T-helper 2 cell treated with Interferon-gamma antibody and Interleukin-4, amounts not matched to agents 5 μg/mL and 100 μg/mL, for 36 hours (primary cell): Measurements from ENCODE around the gene SLCO4A1.

Experiments used
- DNase-seq: peaks from one replicate; pipeline ENCODE4 v3.0.0; 2021; ENCODE audit warnings: low spot score
- H3K27ac Mint-ChIP-seq: one replicate; pipeline ENCODE4 v1.8.0; 2021; ENCODE audit warnings: mild to moderate bottlenecking, mixed read lengths
- H3K27me3 Mint-ChIP-seq: one replicate; pipeline ENCODE4 v1.8.0; 2021; ENCODE audit warnings: low read depth, mixed read lengths
- H3K36me3 Mint-ChIP-seq: one replicate; pipeline ENCODE4 v1.8.0; 2021; ENCODE audit warnings: low read depth, mixed read lengths
- H3K4me1 Mint-ChIP-seq: one replicate; pipeline ENCODE4 v1.8.0; 2021; ENCODE audit warnings: low read depth, mixed read lengths
- H3K4me3 Mint-ChIP-seq: one replicate; pipeline ENCODE4 v1.8.0; 2022; ENCODE audit warnings: mild to moderate bottlenecking, moderate library complexity, mixed read lengths
- H3K9me3 Mint-ChIP-seq: one replicate; pipeline ENCODE4 v1.8.0; 2021; ENCODE audit warnings: mixed read lengths

SLCO4A1 gene

DNA sequence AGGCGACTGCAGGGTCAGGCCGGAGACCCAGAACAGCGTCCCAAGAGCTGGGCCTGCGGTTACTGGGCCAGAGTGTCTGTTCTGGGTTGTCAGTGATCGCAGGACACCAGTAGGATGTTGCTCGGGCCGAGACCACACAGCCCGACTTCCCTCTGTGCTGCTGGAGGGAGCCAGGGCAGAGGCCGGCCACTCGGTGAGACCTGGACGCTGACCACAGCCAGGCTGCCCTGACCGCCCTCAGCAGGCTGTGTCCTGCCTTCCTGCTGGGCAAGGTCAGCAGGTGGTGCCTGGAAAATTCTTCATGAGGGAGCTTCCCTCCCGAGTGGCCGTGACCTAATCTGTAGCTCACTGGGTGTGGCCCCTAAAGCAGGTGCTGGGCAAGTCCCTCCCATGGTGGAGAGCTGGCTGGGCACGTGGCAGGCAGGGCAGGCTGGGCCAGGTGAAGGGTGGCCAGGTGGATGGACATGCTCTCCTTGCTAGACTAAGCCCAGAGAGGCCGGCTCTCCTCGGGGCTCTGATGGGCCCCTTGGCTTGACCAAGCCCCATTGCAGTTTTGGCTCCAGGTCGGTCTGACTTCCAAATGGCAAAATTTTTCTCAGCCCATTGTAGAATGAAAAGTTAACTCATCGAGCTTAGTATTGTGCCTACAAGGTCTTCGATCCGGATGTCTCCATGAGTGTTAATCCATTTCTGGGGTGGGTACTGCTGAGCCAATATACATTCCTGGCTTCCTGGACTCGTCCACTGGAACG, 1.9 kb downstream of the SLCO4A1 start:
- Mint-ChIP-seq H3K4me1 (peaks cover 34% of the 10 kb centered on the region), H3K27me3 (peaks cover 2% of the 10 kb centered on the region), H3K9me3 (no peaks in the 10 kb centered on the region), H3K4me3 (peak overlapping the region; percentile 85), H3K27ac (peak overlapping the region; percentile 49), H3K36me3 (peaks cover 22% of the 10 kb centered on the region)
- DNase-seq, result no peak

DNA sequence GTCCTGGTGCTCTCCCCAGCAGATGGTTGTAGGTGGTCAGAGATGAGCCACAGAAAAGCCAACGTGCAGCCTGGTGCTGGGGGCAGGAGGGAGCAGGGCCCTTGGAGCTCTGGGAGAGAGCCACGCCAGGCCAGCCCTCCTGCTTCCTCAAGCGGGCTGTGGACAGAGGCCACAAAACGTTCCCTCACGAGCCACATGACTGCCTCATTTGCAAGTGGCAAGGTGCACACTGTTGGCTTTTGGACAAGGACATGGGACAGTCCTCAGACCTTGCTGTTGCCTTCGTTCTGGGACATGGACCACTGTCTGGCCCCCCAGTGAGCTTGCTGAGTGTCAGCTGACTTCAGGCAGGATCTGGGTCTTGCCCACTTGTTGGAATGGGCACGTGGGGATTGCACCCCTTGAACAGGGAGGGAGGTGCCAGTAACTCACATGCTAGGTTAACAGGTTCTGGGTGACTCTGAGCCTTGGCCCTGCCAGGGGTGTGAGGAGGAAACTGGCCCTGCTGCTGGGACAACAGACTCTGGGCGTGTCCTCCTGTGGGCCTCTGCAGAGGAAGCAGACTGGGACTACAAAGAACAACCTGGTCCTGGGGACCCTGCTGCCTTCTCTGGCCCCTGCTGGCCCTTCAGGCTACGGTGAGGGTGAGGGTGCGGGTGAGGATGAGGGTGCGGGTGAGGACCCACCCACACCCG, 2.6 kb downstream of the SLCO4A1 start:
- H3K4me3 Mint-ChIP-seq, result peak overlapping the region; percentile 85
- H3K9me3 Mint-ChIP-seq, result no peaks in the 10 kb centered on the region
- peaks cover 27% of the 10 kb centered on the region for H3K36me3 Mint-ChIP-seq
- no peaks in the 10 kb centered on the region for H3K27me3 Mint-ChIP-seq
- no peak for DNase-seq
- H3K4me1 Mint-ChIP-seq, result peaks cover 41% of the 10 kb centered on the region
- H3K27ac Mint-ChIP-seq, result no peak overlapping the region

DNA sequence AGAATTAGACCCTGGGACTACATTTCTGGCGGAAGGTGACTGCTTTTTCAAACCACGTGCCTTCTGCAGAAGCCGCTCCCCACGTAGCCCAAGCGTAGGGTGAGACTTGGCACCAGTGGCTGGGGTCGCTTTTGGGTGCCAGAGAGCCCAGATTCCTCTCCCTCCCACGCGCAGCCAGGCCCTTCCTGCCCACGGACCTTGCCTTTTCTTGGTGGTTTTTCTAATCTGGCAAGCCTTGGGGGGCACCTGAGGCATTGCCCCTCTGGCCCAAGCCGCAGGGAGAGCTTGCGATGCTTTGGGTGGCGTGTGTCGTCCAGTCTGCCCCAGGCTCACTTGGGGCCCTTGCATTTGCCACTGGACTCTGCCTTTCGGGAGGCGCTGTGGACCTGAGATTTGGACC, 3.3 kb downstream of the SLCO4A1 start:
- Mint-ChIP-seq H3K36me3 (peaks cover 28% of the 10 kb centered on the region), H3K9me3 (no peaks in the 10 kb centered on the region), H3K4me1 (peaks cover 46% of the 10 kb centered on the region), H3K27me3 (no peaks in the 10 kb centered on the region), H3K4me3 (peak overlapping the region; percentile 58), H3K27ac (peak overlapping the region; percentile 41)
- no peak for DNase-seq

DNA sequence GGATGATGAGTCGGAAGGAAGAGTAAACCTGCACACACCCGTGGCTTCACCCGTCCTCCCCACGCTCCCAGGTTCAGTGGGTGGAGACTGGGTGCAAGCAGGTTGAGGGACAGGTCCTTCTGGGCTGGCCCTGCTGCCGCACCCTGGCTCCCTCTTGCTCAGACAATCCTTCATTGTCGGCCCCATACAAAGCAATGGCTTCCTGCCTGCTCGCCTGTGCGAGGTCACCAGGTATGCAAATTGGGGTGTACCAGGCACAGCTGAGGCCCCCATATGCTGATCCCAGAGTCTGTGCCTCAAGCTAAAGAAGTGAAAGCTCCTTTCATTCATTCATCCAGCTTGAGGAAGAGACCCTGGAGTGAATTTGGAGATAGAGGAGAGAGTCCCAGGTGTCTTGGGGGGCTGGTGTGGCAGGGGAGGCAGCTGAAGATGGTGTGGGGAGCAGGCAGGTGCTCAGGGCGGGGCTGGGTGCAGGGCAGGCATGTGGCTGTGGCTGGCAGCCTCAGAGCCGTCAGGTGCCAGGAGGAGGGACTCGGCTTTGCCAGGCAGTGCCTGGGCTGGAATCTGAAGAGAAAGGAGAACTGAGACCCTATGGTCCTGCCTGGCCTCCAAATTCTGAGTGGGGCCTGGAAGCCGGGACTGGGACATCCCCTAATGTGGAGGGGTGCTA, 4.7 kb downstream of the SLCO4A1 start:
- Mint-ChIP-seq H3K36me3 (peaks cover 33% of the 10 kb centered on the region), H3K9me3 (no peaks in the 10 kb centered on the region), H3K4me3 (peak overlapping the region; percentile 36), H3K27me3 (no peaks in the 10 kb centered on the region), H3K4me1 (peaks cover 51% of the 10 kb centered on the region), H3K27ac (peak overlapping the region; percentile 70)
- DNase-seq, result no peak

DNA sequence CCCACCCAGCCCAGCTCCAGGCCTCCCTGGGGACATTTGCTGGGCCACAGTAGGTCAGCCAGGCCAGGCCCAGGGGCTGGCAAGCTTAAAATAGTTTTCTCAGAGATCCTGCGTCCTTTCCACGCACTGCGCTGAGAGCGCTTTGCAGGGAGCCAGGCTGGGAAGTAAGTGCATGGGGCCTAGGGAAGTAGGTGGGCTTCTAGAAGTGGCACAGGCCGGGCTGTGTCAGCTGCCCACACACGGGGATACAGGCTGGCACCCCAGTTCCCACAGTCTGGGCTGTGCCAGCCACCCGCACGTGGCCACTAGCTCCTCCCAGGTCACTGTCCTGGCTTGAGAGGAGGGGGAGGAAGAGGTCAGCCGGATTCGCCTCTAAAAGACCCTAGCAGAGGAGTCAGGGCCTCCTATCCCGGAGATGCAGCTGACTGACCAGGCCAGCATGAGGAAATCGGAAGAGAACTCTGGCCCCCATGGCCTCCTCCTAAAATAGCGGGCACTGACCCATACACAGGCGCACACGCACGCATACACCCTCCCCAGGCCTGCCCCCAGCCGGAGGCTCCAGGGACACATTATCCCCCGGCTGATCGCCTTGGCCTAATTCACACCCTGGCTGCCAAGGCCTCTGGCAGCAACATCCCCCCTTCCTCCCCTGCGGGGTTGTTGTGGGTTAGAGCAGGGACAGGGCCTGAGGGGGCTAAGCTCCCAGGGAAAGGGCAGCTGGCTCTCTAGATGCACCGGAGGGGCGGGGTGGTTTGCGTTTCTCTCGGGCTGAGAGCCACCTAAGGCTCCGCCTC, 5.4 kb downstream of the SLCO4A1 start:
- Mint-ChIP-seq H3K9me3 (no peaks in the 10 kb centered on the region), H3K4me3 (no peak overlapping the region), H3K27ac (peak overlapping the region; percentile 70), H3K4me1 (peaks cover 57% of the 10 kb centered on the region), H3K36me3 (peaks cover 39% of the 10 kb centered on the region), H3K27me3 (no peaks in the 10 kb centered on the region)
- DNase-seq, result no peak

DNA sequence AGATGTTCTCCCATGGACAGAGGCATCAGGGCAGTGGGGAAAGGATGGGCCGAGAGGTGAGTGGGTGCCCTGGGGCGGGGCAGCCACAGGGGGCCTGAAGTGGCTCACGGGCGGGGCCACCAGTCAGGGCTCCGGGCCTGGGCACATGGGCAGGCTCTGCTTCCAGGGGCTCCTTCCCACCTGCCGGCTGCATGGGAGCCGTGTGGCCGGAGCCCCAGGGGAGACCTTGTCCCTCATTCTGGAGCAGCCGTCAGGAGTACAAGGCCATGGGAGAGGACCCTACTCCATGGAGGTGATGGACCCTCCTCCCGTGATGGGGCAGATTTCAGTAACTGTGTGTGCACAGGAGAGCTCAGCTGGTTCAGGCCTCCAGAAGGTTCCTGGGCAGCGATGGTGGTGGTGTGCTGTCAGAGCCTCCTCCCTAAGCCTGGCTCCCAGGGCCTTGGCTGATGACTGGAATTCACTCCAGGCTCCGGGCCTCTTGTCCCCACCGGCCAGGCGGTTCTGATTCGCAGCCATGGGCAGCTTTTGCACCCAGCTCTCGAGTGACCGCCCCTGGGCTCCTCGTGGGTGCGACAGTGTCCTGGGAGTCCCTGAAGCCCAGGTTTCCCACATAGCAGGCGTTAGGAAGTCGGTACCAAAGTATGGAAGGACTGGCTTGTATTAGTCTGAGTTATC, 6.2 kb downstream of the SLCO4A1 start:
- no peak for DNase-seq
- Mint-ChIP-seq H3K27me3 (no peaks in the 10 kb centered on the region), H3K4me3 (no peak overlapping the region), H3K27ac (peak overlapping the region; percentile 36), H3K4me1 (peaks cover 59% of the 10 kb centered on the region), H3K36me3 (peaks cover 41% of the 10 kb centered on the region), H3K9me3 (no peaks in the 10 kb centered on the region)

DNA sequence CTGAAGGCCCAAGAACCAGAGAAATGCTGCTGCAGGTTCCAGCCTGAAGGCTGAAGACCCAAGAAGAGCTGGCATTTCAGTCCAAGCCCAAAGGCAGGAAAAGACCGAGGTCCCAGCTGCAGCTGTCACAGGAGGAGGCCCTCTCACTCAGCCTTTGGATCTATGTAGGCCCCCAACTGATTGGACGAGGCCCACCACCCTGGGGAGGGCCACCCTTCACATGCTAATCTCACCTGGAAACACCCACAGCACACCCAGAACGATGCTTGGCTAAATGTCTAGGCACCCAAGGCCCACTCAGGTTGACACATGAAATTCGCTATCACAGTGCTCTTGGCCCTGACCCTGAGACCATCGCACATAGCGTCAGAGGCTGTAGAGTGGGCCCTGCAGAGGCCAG, 6.8 kb downstream of the SLCO4A1 start:
- H3K9me3 Mint-ChIP-seq, result no peaks in the 10 kb centered on the region
- H3K36me3 Mint-ChIP-seq, result peaks cover 40% of the 10 kb centered on the region
- H3K4me1 Mint-ChIP-seq, result peaks cover 59% of the 10 kb centered on the region
- peak overlapping the region; percentile 36 for H3K27ac Mint-ChIP-seq
- no peak overlapping the region for H3K4me3 Mint-ChIP-seq
- DNase-seq, result no peak
- H3K27me3 Mint-ChIP-seq, result no peaks in the 10 kb centered on the region

DNA sequence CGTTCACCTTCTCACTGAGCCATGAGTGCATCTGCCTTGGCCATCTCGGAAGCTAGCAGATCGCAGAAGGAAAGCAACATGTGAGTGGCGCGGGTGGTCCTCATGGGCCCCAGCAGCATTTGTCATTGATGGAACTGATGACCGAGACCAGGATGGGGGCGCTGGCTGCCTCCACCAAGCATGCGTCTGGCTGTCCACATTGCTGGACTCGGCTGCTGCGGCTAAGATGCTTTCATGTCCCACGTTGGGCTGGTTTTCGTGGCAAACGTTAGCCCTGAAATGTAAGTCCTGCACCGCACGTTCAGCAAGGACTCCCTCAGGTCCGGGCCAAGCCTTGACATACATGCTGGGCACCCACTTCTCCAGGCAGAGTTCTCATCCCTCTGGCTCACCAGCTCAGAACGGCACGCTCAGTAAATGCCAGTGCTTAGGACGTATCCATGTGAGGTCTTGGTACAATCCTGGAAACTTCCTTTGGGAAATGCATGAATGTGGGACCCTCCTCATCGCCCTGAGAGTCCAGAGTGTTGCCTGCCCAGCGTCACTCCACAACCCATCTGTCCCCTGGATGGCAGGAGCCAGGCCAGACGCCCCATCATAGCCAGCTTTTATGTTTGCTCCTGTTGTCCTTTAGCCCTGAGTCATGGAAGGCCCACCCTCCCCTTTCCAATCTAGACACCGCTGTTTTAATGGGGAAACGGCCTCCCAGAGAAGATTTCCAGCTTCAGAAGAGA, 8.4 kb downstream of the SLCO4A1 start:
- no peak for DNase-seq
- Mint-ChIP-seq H3K4me1 (peaks cover 52% of the 10 kb centered on the region), H3K27me3 (no peaks in the 10 kb centered on the region)

DNA sequence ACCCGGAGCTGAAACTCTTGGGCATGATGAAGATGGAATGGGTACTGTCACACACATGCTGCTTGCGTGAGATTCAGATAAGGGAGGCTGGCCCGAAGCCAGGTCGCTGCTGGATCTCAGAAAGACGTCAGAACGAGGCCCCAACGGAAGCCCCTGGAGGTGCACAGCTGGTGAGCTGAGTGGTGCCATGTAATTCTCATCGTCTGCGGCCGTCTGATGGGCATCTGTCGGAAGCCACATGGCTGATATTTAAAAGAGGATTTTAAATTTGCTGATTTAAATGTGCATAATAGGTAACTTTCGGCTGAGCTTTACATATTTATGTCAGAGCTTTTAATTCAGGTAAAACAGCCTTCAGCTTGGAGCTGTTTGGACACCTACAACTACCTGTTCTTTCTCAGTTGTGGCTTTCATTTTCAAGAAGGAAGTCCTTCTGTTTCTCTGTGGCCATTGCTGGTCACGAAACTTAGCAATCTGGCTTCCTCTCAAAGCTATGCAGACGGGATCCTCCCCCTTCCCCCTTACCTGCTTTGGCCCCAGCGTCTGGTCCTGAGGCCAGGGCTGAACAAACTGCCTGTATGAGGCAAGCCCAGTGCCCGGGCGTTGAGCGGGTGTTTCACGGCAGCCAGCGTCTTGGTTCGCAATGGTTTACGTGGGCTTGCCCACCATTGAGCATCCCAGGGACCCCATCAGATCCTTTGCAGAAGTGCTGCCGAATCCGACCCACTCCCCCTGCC, 9.2 kb downstream of the SLCO4A1 start:
- Mint-ChIP-seq H3K4me1 (peaks cover 52% of the 10 kb centered on the region), H3K27ac (peak overlapping the region; percentile 95), H3K27me3 (no peaks in the 10 kb centered on the region), H3K36me3 (peaks cover 34% of the 10 kb centered on the region), H3K4me3 (peak overlapping the region; percentile 84), H3K9me3 (no peaks in the 10 kb centered on the region)
- DNase-seq, result peak; percentile 64

More for the DNA sequence above, 8.4 kb downstream of the SLCO4A1 start:
- Mint-ChIP-seq H3K4me3 (peak overlapping the region; percentile 84), H3K27ac (peak overlapping the region; percentile 95), H3K9me3 (no peaks in the 10 kb centered on the region), H3K36me3 (peaks cover 34% of the 10 kb centered on the region)

DNA sequence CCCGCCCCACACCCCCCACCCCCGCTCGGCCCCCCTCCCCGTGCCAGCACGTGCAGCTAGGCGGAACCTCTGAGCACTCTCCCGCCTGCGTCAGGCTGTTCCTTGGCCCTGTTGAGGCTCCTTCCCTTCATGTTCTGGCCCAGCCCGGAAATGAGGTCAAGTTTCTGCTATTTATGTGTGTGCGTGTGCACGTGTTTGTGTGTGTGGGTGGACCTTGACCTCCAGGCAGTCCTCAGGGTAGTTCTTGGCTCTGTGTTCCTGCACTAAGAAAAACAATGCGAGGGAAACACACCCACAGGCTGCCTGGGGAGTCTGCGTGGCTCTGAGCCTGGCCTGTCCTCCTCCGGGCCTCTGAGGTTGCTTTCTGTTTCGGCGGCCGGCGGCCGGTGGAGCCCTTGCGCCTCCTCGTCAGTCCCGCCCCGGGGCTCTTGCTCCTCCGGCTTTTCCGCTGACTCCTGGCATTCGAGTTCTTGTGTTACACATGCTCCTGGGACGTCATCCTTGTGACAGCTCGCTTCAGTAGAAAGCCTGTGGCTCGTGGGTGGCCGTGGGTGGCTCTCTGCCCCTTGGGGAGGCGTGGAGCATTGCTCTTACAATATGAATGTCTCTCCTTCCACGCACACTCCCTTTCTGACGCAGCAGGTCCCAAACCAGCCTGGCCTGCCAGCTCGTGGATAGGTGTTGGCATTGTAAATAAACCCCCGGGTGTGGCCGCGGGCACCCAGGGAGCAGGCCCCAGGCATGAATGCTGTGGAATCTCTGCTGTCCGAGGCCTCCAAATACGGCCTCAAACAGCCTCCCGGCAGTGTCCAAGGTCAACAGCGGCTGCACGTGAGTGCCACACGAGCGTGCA, 10.0 kb downstream of the SLCO4A1 start:
- peak; percentile 74 for DNase-seq
- H3K36me3 Mint-ChIP-seq, result peaks cover 32% of the 10 kb centered on the region
- H3K27ac Mint-ChIP-seq, result peak overlapping the region; percentile 95
- no peaks in the 10 kb centered on the region for H3K9me3 Mint-ChIP-seq
- peaks cover 44% of the 10 kb centered on the region for H3K4me1 Mint-ChIP-seq
- H3K27me3 Mint-ChIP-seq, result no peaks in the 10 kb centered on the region
- peak overlapping the region; percentile 84 for H3K4me3 Mint-ChIP-seq

DNA sequence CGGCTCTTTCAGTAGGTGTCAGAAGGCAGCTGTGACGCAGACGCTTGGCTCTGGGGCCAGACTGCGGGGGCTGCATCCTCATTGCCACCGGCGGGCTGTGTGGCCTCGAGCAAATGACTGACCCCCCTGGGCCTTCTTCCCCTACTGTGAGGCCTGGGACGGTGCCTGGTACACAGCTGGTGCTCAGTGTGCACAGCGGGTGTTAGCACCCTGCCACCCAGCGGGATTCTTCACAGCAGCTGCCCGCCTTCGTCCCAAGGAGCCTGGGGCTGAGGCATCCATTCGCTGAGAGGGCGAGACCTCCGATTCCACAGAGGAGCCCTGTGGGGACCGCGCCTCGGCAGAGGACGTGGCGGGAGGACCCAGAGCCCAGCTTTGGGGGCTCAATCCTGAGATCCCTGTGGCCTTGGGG, 10.6 kb downstream of the SLCO4A1 start:
- Mint-ChIP-seq H3K9me3 (no peaks in the 10 kb centered on the region), H3K4me3 (peak overlapping the region; percentile 84), H3K4me1 (peaks cover 40% of the 10 kb centered on the region), H3K27ac (peak overlapping the region; percentile 95), H3K36me3 (peaks cover 32% of the 10 kb centered on the region), H3K27me3 (no peaks in the 10 kb centered on the region)
- DNase-seq, result no peak
